Activated T-cell treated with anti-CD3 and anti-CD28 coated beads for 24 hours (primary cell): Measurements from ENCODE around the gene SPOCK2.

ENCODE experiments used
- DNase-seq: peaks from one replicate; pipeline ENCODE4 v3.0.0-alpha.2; 2020; ENCODE audit warnings: low read depth

Gene SPOCK2

GRCh38 chr10:72072046-72072445, 16.3 kb downstream of the SPOCK2 start:
- DNase-seq: no peak

- no peak for DNase-seq
These were observed 18.4 kb downstream of the SPOCK2 start for GRCh38 chr10:72069751-72070526.

- DNase-seq: no peak
These were observed 19.4 kb downstream of the SPOCK2 start for GRCh38 chr10:72068901-72069446.

- DNase-seq: no peak
These were observed 20.1 kb downstream of the SPOCK2 start for GRCh38 chr10:72068126-72068765.

GRCh38 chr10:72067463-72068125, 20.8 kb downstream of the SPOCK2 start:
- no peak for DNase-seq

GRCh38 chr10:72066318-72067284, 21.8 kb downstream of the SPOCK2 start:
- no peak for DNase-seq

- DNase-seq: no peak
These were observed 22.8 kb downstream of the SPOCK2 start for GRCh38 chr10:72065439-72066025.

GRCh38 chr10:72063703-72064391, 24.5 kb downstream of the SPOCK2 start:
- DNase-seq: no peak

- DNase-seq: no peak
These were observed 25.3 kb downstream of the SPOCK2 start for GRCh38 chr10:72062832-72063702.

GRCh38 chr10:72062382-72062781, 26.0 kb downstream of the SPOCK2 start:
- no peak for DNase-seq

GRCh38 chr10:72061930-72062329, 26.4 kb downstream of the SPOCK2 start:
- DNase-seq: no peak

- DNase-seq: no peak
These were observed 26.9 kb downstream of the SPOCK2 start for GRCh38 chr10:72061491-72061890.

- no peak for DNase-seq
These were observed 28.2 kb downstream of the SPOCK2 start for GRCh38 chr10:72059843-72060822.

GRCh38 chr10:72058989-72059842, 29.1 kb downstream of the SPOCK2 start:
- DNase-seq: no peak

- no peak for DNase-seq
These were observed 29.9 kb downstream of the SPOCK2 start for GRCh38 chr10:72058347-72058898.

- DNase-seq: no peak
These were observed 31.2 kb downstream of the SPOCK2 start for GRCh38 chr10:72056932-72057751.
